Hepatocyte (in vitro differentiated cells): Measurements from ENCODE around the gene NXN.

ENCODE experiments used
- CTCF ChIP-seq: fragments of 200-600 bp; sonication (generic); IDR thresholded peaks from 2 replicates; pipeline ENCODE4 v1.5.1; 2016; ENCODE audit warnings: antibody characterized with exemption, mild to moderate bottlenecking; ENCODE audit not compliant: poor library complexity
- EZH2 ChIP-seq: fragments of 200-600 bp; sonication (generic); IDR thresholded peaks from 2 replicates; pipeline ENCODE4 v1.6.1; 2016; ENCODE audit warnings: antibody characterized with exemption, mild to moderate bottlenecking, borderline replicate concordance
- EZH2phosphoT487 ChIP-seq: fragments of 200-600 bp; sonication (generic); IDR thresholded peaks from one replicate; pipeline ENCODE4 v1.6.1; 2018; ENCODE audit warnings: antibody characterized with exemption, mild to moderate bottlenecking, low read depth, moderate library complexity; ENCODE audit not compliant: unreplicated experiment, severe bottlenecking

GRCh38 chr17:795276-795675 lies 184.3 kb downstream of the NXN start:
- TF ChIP-seq EZH2, result no peak
- no peak for TF ChIP-seq CTCF
- TF ChIP-seq EZH2phosphoT487, result no peak
